Measurements from ENCODE around the gene BATF2.
"Not testable (repeated sequence)": the region's sequence is repeated elsewhere in the genome, so short reads cannot be mapped to it uniquely, and the experiment has no call there.

- TF ChIP-seq, protein P1, sequence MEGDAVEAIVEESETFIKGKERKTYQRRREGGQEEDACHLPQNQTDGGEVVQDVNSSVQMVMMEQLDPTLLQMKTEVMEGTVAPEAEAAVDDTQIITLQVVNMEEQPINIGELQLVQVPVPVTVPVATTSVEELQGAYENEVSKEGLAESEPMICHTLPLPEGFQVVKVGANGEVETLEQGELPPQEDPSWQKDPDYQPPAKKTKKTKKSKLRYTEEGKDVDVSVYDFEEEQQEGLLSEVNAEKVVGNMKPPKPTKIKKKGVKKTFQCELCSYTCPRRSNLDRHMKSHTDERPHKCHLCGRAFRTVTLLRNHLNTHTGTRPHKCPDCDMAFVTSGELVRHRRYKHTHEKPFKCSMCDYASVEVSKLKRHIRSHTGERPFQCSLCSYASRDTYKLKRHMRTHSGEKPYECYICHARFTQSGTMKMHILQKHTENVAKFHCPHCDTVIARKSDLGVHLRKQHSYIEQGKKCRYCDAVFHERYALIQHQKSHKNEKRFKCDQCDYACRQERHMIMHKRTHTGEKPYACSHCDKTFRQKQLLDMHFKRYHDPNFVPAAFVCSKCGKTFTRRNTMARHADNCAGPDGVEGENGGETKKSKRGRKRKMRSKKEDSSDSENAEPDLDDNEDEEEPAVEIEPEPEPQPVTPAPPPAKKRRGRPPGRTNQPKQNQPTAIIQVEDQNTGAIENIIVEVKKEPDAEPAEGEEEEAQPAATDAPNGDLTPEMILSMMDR (IDR thresholded peaks at IDR 0.05) = not testable (repeated sequence)
- TF ChIP-seq POLR2A (IDR thresholded peaks at IDR 0.05) = not testable (repeated sequence)
Observed at GRCh38 chr11:65023502-65023901, 26.7 kb upstream of the BATF2 start.

All from adrenal gland (tissue), 5 donors.